K562 (cell line): ENCODE measurements around the gene IPO13. TPM values are rescaled to one million over a fixed set of nuclear protein-coding genes. Genes with fewer than 3 reads are reported as not detected.

ENCODE experiments used
- ELF1 ChIP-seq: fragments of 200-800 bp; sonication (Bioruptor generic); IDR thresholded peaks from 2 replicates; pipeline ENCODE4 v1.6.1; 2016; ENCODE audit warnings: missing genetic modification characterization, missing compliant biosample characterization
- ELF4 ChIP-seq: fragments of 450-650 bp; formaldehyde crosslinking; IDR thresholded peaks from 2 replicates; pipeline ENCODE4 v1.4.0; 2022; ENCODE audit warnings: missing genetic modification characterization
- MAFG ChIP-seq: fragments of 450-650 bp; conservative IDR thresholded peaks from 2 replicates; pipeline ENCODE4 v1.6.1; 2016; ENCODE audit warnings: missing genetic modification characterization, missing compliant biosample characterization
- NR4A1 ChIP-seq, 2 experiments: fragments of 250-450 bp in 1 of 2; fragments of 450-650 bp in 1 of 2; sonication (Bioruptor Pico) in 1 of 2; IDR thresholded peaks; 2 replicates each; pipeline versions ENCODE4 v1.4.0 to v1.6.1; 2016 to 2020; ENCODE audit warnings: mild to moderate bottlenecking in 2 of 2, missing compliant biosample characterization in 1 of 2, missing genetic modification characterization in 1 of 2, moderate library complexity in 1 of 2
- RAD51 ChIP-seq: fragments of 450-650 bp; IDR thresholded peaks from 2 replicates; pipeline ENCODE4 v1.7.1; 2016; ENCODE audit warnings: low read depth, mild to moderate bottlenecking, borderline replicate concordance
- RB1 ChIP-seq: fragments of 450-650 bp; IDR thresholded peaks from 2 replicates; pipeline ENCODE4 v1.6.1; 2017; ENCODE audit warnings: low read depth, mild to moderate bottlenecking
- RFX7 ChIP-seq: fragments of 250-450 bp; sonication (Bioruptor Pico); IDR thresholded peaks from 2 replicates; pipeline ENCODE4 v1.5.1; 2021; ENCODE audit warnings: mild to moderate bottlenecking
- SIRT6 ChIP-seq: IDR thresholded peaks from one replicate; pipeline ENCODE4 v1.6.1; 2012; ENCODE audit warnings: low read depth, mild to moderate bottlenecking, control low read depth, inconsistent platforms, low read length, moderate library complexity
- polyA plus RNA-seq, 8 experiments: library from polyadenylated mRNA; depleted of rRNA in 4 of 8; stranded (reverse) in 5 of 8; unstranded in 3 of 8; fragments of >200 nt; fragmentation: Nextera tagmentation in 2 of 8; fragmentation: Illumina TruSeq in 1 of 8; extraction: Ambion mirVana in 2 of 8; extraction: Trizol in 1 of 8; gene quantifications; 2 replicates each; pipeline versions ENCODE4 v1.2.1 to v1.2.3, GENCODE V29; 2011 to 2014; ENCODE audit warnings: inconsistent platforms in 1 of 8, missing spikeins in 1 of 8
- total RNA-seq, 7 experiments: library from RNA; depleted of rRNA in 6 of 7; stranded (reverse); fragments of >200 nt in 6 of 7; fragmentation: Illumina TruSeq in 2 of 7; extraction: Trizol in 2 of 7; gene quantifications; 2 replicates each; pipeline versions ENCODE4 v1.2.1 to v1.2.3, GENCODE V29; 2011 to 2021; ENCODE audit warnings: low replicate concordance in 1 of 7
- TF ChIP-seq, protein P1 (sequence below), 2 experiments: fragments of 450-650 bp; IDR thresholded peaks; 2 replicates each; pipeline ENCODE4 v1.6.1; 2016
- TF ChIP-seq, protein P2 (sequence below), 2 experiments: fragments of 250-450 bp in 1 of 2; fragments of 450-650 bp in 1 of 2; sonication (Bioruptor Pico) in 1 of 2; IDR thresholded peaks; 2 replicates each; pipeline versions ENCODE4 v1.6.1 to v1.8.0; 2016 to 2021; ENCODE audit warnings: mild to moderate bottlenecking in 2 of 2, moderate library complexity in 2 of 2, missing compliant biosample characterization in 1 of 2, missing genetic modification characterization in 1 of 2
- TF ChIP-seq, protein P3 (sequence below): fragments of 200-600 bp; sonication (generic); IDR thresholded peaks from one replicate; pipeline ENCODE4 v1.6.1; 2012; ENCODE audit warnings: mild to moderate bottlenecking, low read depth, low read length, inconsistent platforms

Gene IPO13
- total and polyA plus RNA-seq, 9 of the 15 experiments (the other 6 are each of a cell fraction or from before 2014, with no cell fraction given) = 7.0 to 30.8 (median 16.2) TPM

DNA sequence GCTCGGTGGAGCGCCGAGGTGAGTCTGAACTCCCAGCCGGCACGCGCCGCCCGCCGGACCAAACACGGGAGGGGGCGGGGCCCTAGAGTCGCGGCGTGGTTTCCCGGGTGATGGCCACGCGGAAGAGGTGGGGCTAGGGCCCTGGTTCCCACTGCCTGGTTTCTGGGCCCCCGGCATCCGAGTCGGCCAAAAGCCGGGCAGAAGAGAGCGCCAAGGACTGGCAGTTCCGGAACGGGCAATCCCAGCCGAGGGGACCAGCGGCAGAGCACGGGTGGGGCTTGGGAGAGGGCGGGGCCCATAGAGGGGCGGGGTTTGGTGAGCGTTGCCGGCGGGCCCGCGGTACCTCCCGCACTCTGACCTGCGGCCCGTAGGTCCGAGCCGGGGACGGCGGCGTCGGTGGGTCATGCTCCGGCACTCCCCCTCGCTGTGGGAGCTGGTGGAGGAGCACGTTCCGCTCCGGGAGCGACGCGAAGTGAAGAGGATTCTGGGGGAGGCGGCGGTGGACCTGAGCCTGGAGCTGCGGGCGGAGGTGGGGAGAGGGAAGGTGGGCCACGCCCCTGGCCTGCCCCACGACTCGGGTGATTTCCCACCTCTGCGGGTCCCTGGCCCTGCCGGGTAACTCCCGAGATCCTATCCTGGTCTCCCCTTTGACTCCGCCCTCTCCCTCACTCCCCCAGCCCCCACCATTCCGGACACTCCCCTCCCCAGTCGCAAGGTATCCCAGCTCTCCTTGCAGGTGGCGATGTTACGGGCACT is 44.9 kb downstream of the IPO13 start, which contains the start of gene CCDC24 (continued):
- TF ChIP-seq MAFG (tag) = no peak
- TF ChIP-seq RFX7 (CRISPR knock-in tag) = no peak
- TF ChIP-seq, protein P1, sequence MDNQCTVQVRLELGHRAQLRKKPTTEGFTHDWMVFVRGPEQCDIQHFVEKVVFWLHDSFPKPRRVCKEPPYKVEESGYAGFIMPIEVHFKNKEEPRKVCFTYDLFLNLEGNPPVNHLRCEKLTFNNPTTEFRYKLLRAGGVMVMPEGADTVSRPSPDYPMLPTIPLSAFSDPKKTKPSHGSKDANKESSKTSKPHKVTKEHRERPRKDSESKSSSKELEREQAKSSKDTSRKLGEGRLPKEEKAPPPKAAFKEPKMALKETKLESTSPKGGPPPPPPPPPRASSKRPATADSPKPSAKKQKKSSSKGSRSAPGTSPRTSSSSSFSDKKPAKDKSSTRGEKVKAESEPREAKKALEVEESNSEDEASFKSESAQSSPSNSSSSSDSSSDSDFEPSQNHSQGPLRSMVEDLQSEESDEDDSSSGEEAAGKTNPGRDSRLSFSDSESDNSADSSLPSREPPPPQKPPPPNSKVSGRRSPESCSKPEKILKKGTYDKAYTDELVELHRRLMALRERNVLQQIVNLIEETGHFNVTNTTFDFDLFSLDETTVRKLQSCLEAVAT (IDR thresholded peaks at IDR 0.05) = no peak
- peak; percentile 74 for TF ChIP-seq ELF1 (tag)
- TF ChIP-seq SIRT6 = peak; percentile 24
- 0 out of 2 replicates have a peak, but pooled peaks have one; percentile 40 for TF ChIP-seq NR4A1 (CRISPR knock-in tag; IDR thresholded peaks at IDR 0.05)
- no peak for TF ChIP-seq NR4A1 (tag; IDR thresholded peaks at IDR 0.05)
- TF ChIP-seq, protein P2, sequence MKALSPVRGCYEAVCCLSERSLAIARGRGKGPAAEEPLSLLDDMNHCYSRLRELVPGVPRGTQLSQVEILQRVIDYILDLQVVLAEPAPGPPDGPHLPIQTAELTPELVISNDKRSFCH (CRISPR knock-in tag; IDR thresholded peaks at IDR 0.05) = no peak
- TF ChIP-seq, protein P2 (tag; IDR thresholded peaks at IDR 0.05) = no peak
- TF ChIP-seq RB1 = peak; percentile 51; the same call in 1 of the 2 replicates
- TF ChIP-seq, protein P3, sequence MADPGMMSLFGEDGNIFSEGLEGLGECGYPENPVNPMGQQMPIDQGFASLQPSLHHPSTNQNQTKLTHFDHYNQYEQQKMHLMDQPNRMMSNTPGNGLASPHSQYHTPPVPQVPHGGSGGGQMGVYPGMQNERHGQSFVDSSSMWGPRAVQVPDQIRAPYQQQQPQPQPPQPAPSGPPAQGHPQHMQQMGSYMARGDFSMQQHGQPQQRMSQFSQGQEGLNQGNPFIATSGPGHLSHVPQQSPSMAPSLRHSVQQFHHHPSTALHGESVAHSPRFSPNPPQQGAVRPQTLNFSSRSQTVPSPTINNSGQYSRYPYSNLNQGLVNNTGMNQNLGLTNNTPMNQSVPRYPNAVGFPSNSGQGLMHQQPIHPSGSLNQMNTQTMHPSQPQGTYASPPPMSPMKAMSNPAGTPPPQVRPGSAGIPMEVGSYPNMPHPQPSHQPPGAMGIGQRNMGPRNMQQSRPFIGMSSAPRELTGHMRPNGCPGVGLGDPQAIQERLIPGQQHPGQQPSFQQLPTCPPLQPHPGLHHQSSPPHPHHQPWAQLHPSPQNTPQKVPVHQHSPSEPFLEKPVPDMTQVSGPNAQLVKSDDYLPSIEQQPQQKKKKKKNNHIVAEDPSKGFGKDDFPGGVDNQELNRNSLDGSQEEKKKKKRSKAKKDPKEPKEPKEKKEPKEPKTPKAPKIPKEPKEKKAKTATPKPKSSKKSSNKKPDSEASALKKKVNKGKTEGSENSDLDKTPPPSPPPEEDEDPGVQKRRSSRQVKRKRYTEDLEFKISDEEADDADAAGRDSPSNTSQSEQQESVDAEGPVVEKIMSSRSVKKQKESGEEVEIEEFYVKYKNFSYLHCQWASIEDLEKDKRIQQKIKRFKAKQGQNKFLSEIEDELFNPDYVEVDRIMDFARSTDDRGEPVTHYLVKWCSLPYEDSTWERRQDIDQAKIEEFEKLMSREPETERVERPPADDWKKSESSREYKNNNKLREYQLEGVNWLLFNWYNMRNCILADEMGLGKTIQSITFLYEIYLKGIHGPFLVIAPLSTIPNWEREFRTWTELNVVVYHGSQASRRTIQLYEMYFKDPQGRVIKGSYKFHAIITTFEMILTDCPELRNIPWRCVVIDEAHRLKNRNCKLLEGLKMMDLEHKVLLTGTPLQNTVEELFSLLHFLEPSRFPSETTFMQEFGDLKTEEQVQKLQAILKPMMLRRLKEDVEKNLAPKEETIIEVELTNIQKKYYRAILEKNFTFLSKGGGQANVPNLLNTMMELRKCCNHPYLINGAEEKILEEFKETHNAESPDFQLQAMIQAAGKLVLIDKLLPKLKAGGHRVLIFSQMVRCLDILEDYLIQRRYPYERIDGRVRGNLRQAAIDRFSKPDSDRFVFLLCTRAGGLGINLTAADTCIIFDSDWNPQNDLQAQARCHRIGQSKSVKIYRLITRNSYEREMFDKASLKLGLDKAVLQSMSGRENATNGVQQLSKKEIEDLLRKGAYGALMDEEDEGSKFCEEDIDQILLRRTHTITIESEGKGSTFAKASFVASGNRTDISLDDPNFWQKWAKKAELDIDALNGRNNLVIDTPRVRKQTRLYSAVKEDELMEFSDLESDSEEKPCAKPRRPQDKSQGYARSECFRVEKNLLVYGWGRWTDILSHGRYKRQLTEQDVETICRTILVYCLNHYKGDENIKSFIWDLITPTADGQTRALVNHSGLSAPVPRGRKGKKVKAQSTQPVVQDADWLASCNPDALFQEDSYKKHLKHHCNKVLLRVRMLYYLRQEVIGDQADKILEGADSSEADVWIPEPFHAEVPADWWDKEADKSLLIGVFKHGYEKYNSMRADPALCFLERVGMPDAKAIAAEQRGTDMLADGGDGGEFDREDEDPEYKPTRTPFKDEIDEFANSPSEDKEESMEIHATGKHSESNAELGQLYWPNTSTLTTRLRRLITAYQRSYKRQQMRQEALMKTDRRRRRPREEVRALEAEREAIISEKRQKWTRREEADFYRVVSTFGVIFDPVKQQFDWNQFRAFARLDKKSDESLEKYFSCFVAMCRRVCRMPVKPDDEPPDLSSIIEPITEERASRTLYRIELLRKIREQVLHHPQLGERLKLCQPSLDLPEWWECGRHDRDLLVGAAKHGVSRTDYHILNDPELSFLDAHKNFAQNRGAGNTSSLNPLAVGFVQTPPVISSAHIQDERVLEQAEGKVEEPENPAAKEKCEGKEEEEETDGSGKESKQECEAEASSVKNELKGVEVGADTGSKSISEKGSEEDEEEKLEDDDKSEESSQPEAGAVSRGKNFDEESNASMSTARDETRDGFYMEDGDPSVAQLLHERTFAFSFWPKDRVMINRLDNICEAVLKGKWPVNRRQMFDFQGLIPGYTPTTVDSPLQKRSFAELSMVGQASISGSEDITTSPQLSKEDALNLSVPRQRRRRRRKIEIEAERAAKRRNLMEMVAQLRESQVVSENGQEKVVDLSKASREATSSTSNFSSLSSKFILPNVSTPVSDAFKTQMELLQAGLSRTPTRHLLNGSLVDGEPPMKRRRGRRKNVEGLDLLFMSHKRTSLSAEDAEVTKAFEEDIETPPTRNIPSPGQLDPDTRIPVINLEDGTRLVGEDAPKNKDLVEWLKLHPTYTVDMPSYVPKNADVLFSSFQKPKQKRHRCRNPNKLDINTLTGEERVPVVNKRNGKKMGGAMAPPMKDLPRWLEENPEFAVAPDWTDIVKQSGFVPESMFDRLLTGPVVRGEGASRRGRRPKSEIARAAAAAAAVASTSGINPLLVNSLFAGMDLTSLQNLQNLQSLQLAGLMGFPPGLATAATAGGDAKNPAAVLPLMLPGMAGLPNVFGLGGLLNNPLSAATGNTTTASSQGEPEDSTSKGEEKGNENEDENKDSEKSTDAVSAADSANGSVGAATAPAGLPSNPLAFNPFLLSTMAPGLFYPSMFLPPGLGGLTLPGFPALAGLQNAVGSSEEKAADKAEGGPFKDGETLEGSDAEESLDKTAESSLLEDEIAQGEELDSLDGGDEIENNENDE = no peak
- TF ChIP-seq RAD51 = no peak
- peak; percentile 77; the same call in 1 of the 2 replicates for TF ChIP-seq ELF4 (CRISPR knock-in tag)
